CD8-positive, alpha-beta memory T cell (primary cell): ENCODE data around the gene COPZ2. TPM values are rescaled to one million over a fixed set of nuclear protein-coding genes. Genes with fewer than 3 reads are reported as not detected.
"Not testable (repeated sequence)": the region's sequence is repeated elsewhere in the genome, so short reads cannot be mapped to it uniquely, and the experiment has no call there.

Experiments used
- CTCF ChIA-PET: fragments of 350-600 bp; sonication (Branson Sonifier 250); formaldehyde crosslinking; loops from one replicate; lab custom pipeline; 2021; ENCODE audit warnings: antibody characterized with exemption; lab: Charles Lee
- POLR2A ChIA-PET: fragments of 350-600 bp; sonication (Branson Sonifier 250); formaldehyde crosslinking; loops from one replicate; lab custom pipeline; 2021; ENCODE audit warnings: antibody characterized with exemption; lab: Charles Lee
- DNase-seq, 5 donors: peaks; one replicate each; pipeline versions ENCODE4 v3.0.0 to v3.0.0-alpha.2; 2020 to 2022; ENCODE audit warnings: mixed read lengths in 1 of 5
- H3K27ac ChIP-seq: one replicate; pipeline ENCODE4 v1.7.0; 2013; ENCODE audit warnings: low read depth, mild to moderate bottlenecking, low read length, moderate library complexity
- H3K27me3 ChIP-seq: 2 replicates; pipeline ENCODE4 v1.7.0; 2013; ENCODE audit warnings: low read length, mild to moderate bottlenecking; ENCODE audit not compliant: insufficient read depth, poor library complexity, severe bottlenecking
- H3K36me3 ChIP-seq: 2 replicates; pipeline ENCODE4 v1.7.0; 2013; ENCODE audit warnings: mild to moderate bottlenecking, low read length, moderate library complexity; ENCODE audit not compliant: insufficient read depth
- H3K4me1 ChIP-seq: 2 replicates; pipeline ENCODE4 v1.7.0; 2013; ENCODE audit warnings: mild to moderate bottlenecking, low read length, moderate library complexity; ENCODE audit not compliant: insufficient read depth
- H3K4me3 ChIP-seq: 2 replicates; pipeline ENCODE4 v1.7.0; 2013; ENCODE audit warnings: mild to moderate bottlenecking, low read length
- H3K9me3 ChIP-seq: 2 replicates; pipeline ENCODE4 v1.7.0; 2013; ENCODE audit warnings: mild to moderate bottlenecking, low read length
- H3K27ac Mint-ChIP-seq, 8 donors: one replicate each; pipeline ENCODE4 v1.8.0; 2020 to 2021; ENCODE audit warnings: mixed read lengths in 8 of 8, mild to moderate bottlenecking in 6 of 8, inconsistent platforms in 3 of 8, moderate library complexity in 3 of 8
- H3K27me3 Mint-ChIP-seq, 2 donors: one replicate each; pipeline ENCODE4 v1.8.0; 2020 to 2021; ENCODE audit warnings: mixed read lengths in 2 of 2, mild to moderate bottlenecking in 1 of 2, moderate library complexity in 1 of 2
- H3K36me3 Mint-ChIP-seq, 3 donors: one replicate each; pipeline ENCODE4 v1.8.0; 2020 to 2021; ENCODE audit warnings: mixed read lengths in 3 of 3, inconsistent platforms in 1 of 3, mild to moderate bottlenecking in 1 of 3
- H3K4me1 Mint-ChIP-seq, 3 donors: one replicate each; pipeline ENCODE4 v1.8.0; 2020 to 2021; ENCODE audit warnings: mixed read lengths in 3 of 3, inconsistent platforms in 1 of 3, mild to moderate bottlenecking in 1 of 3
- H3K4me3 Mint-ChIP-seq, 7 donors: one replicate each; pipeline ENCODE4 v1.8.0; 2020 to 2021; ENCODE audit warnings: mixed read lengths in 7 of 7, mild to moderate bottlenecking in 6 of 7, moderate library complexity in 4 of 7, inconsistent platforms in 2 of 7
- H3K9me3 Mint-ChIP-seq, 5 donors: one replicate each; pipeline ENCODE4 v1.8.0; 2020 to 2022; ENCODE audit warnings: mixed read lengths in 5 of 5, mild to moderate bottlenecking in 3 of 5, moderate library complexity in 2 of 5, inconsistent platforms in 1 of 5
- polyA plus RNA-seq: library from polyadenylated mRNA; unstranded; fragments of 300-500 nt; fragmentation: Illumina TruSeq; gene quantifications from one replicate; pipeline ENCODE4 v1.2.3, GENCODE V29; 2021
- total RNA-seq, 2 experiments: library from RNA; stranded (reverse); gene quantifications; one replicate each; pipeline ENCODE4 v1.2.3, GENCODE V29; 2021

Gene COPZ2
- total and polyA plus RNA-seq, 3 experiments from 2014 or later = 3.3 to 8.3 (median 7.6) TPM

DNA sequence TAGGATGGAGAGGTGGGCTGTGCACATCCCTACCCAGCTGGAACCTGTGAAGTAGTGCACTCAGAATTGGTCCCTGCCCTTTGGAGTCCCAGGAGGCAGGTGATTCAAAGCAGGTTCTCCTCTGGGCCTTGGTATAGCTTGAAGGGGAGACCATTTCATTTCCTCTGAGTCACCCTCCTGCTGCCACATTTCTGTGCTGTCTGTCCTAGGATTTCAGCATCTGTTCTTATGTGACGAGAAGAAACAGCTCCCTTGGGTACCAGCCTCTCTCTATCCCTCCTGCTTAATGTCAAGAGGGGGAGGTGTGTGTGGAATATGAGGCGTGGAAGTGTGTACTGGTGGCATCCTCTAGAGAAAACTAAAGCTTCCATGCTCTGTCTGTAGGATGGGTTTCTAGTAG lies 5.6 kb upstream of the COPZ2 start:
- no peak for DNase-seq
- Histone ChIP-seq H3K27ac (no peak overlapping the region), H3K27me3 (peaks cover 5% of the 10 kb centered on the region), H3K4me3 (no peak overlapping the region), H3K9me3 (no peaks in the 10 kb centered on the region), H3K4me1 (peaks cover 18% of the 10 kb centered on the region), H3K36me3 (no peaks in the 10 kb centered on the region)
- Mint-ChIP-seq H3K9me3 (no peaks in the 10 kb centered on the region), H3K27me3 (peaks cover 13% of the 10 kb centered on the region in 2 donors), H3K27ac (peak overlapping the region in 1 of 8 donors; percentile 19), H3K4me1 (peaks cover 12 to 28% (median 28%) of the 10 kb centered on the region in 3 donors), H3K36me3 (peaks cover 0 to 7% (median 0%) of the 10 kb centered on the region in 3 donors), H3K4me3 (no peak overlapping the region)
- ChIA-PET POLR2A (interaction anchor here (0.8 kb wide), 1 partner anchor 18 kb away, joined by 3 read pairs; no protein-coding TSS in a partner anchor), CTCF (interaction anchor here (0.8 to 2.1 kb wide), 6 partner anchors 9 to 37 kb away, joined by 3 to 7 read pairs (median 5); no protein-coding TSS in a partner anchor)

DNA sequence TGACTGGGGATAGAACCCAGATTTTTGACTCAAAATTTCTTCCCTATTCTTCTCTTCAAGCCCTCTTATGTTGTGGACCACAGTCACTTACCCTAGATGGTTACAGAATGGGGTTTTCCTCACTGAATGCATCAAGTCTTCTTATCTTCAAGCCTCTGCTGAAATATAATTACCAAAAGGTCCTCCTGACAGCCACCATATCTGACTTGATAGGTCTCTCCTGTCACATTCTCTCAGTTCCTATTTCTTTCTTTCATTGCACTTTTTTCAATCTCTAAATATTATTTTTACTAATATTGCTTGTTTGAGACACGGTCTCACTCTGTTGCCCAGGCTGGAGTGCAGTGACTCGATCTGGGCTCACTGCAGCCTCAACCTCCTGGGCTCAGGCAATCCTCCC lies 1.1 kb upstream of the COPZ2 start:
- Histone ChIP-seq H3K9me3 (no peaks in the 10 kb centered on the region), H3K36me3 (no peaks in the 10 kb centered on the region), H3K27me3 (peaks cover 15% of the 10 kb centered on the region), H3K27ac (no peak overlapping the region), H3K4me3 (no peak overlapping the region), H3K4me1 (peaks cover 5% of the 10 kb centered on the region)
- Mint-ChIP-seq H3K36me3 (no peaks in the 10 kb centered on the region), H3K9me3 (no peaks in the 10 kb centered on the region), H3K27ac (no peak overlapping the region), H3K27me3 (peaks cover 24 to 27% of the 10 kb centered on the region in 2 donors), H3K4me3 (peak overlapping the region in 4 of 7 donors; percentile 55 to 88 (median 76)), H3K4me1 (peaks cover 4 to 15% (median 10%) of the 10 kb centered on the region in 3 donors)
- DNase-seq = no peak
- ChIA-PET POLR2A (no interaction called here), CTCF (interaction anchor here (1.0 to 4.7 kb wide), 2 partner anchors 10 to 13 kb away, joined by 3 to 47 read pairs; partner anchors contain the start of gene NFE2L1)

DNA sequence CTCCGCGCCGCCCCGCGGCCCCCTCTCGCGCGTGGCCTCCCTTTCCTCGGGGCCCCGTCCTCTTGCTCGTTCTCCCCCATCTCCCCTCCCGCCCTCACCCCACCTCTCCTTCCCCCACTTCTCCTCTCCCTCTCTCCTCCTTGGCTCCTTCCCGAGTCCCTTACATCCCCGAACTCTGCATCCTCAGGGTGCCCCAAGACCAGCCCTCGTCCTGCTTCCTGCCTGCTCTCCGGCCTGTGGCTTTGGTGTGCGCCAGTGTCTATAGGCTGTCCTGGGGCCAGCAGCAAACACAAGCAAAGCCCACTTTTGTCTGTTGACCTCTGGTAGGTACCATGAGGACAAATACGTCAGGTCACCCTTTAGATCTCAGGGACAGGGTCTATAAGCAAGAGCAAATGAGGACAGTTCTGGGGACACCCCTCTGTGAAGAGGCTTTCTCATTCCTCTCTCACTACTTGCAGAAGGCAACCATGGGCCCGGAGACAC lies 284 bp upstream of the COPZ2 start:
- ChIA-PET CTCF (interaction anchor here (1.0 to 4.7 kb wide), 4 partner anchors 11 to 39 kb away, joined by 3 to 47 read pairs (median 24); partner anchors contain the start of gene NFE2L1), POLR2A (no interaction called here)
- Mint-ChIP-seq H3K27ac (peak overlapping the region in 4 of 8 donors; percentile 37 to 79 (median 60)), H3K4me1 (peaks cover 4 to 15% (median 10%) of the 10 kb centered on the region in 3 donors), H3K4me3 (peak overlapping the region; percentile 67 to 96 (median 87)), H3K27me3 (peaks cover 27 to 30% of the 10 kb centered on the region in 2 donors), H3K36me3 (no peaks in the 10 kb centered on the region), H3K9me3 (no peaks in the 10 kb centered on the region)
- H3K4me1 ChIP-seq = peaks cover 5% of the 10 kb centered on the region
- DNase-seq = no peak
- no peaks in the 10 kb centered on the region for H3K9me3 ChIP-seq
- H3K4me3 ChIP-seq = no peak overlapping the region
- no peak overlapping the region for H3K27ac ChIP-seq
- peaks cover 15% of the 10 kb centered on the region for H3K27me3 ChIP-seq
- no peaks in the 10 kb centered on the region for H3K36me3 ChIP-seq

- POLR2A ChIA-PET = interaction anchor here (0.6 kb wide), 1 partner anchor 10 kb away, joined by 3 read pairs; no protein-coding TSS in a partner anchor
- Histone ChIP-seq H3K27me3 (peaks cover 19% of the 10 kb centered on the region), H3K4me1 (peaks cover 5% of the 10 kb centered on the region), H3K36me3 (no peaks in the 10 kb centered on the region), H3K9me3 (no peaks in the 10 kb centered on the region), H3K4me3 (no peak overlapping the region), H3K27ac (no peak overlapping the region)
- H3K36me3 Mint-ChIP-seq = no peaks in the 10 kb centered on the region
- DNase-seq = no peak
- CTCF ChIA-PET = interaction anchor here (0.7 to 4.7 kb wide), 17 partner anchors 9 to 588 kb away, joined by 3 to 47 read pairs (median 4); partner anchors contain the start of genes HOXB5, NFE2L1 and SNX11
- peaks cover 4 to 15% (median 10%) of the 10 kb centered on the region in 3 donors for H3K4me1 Mint-ChIP-seq
- no peaks in the 10 kb centered on the region for H3K9me3 Mint-ChIP-seq
- H3K4me3 Mint-ChIP-seq = peak overlapping the region; percentile 81 to 91 (median 82)
- no peak overlapping the region for H3K27ac Mint-ChIP-seq
- peaks cover 30 to 42% of the 10 kb centered on the region in 2 donors for H3K27me3 Mint-ChIP-seq
Measured at GRCh38 chr17:48036693-48037035, 933 bp downstream of the COPZ2 start.

GRCh38 chr17:48034734-48035133 lies 2.9 kb downstream of the COPZ2 start:
- H3K27ac Mint-ChIP-seq, POLR2A ChIA-PET, H3K36me3 Mint-ChIP-seq, DNase-seq, H3K4me3 ChIP-seq, H3K36me3 ChIP-seq, H3K9me3 ChIP-seq, H3K9me3 Mint-ChIP-seq, H3K27ac ChIP-seq, H3K4me1 ChIP-seq: not testable (repeated sequence)
- H3K27me3 ChIP-seq = peaks cover 19% of the 10 kb centered on the region
- CTCF ChIA-PET = interaction anchor here (0.7 to 4.7 kb wide), 3 partner anchors 9 to 14 kb away, joined by 3 to 47 read pairs (median 43); partner anchors contain the start of gene NFE2L1
- H3K27me3 Mint-ChIP-seq = peaks cover 32 to 55% of the 10 kb centered on the region in 2 donors
- H3K4me1 Mint-ChIP-seq = peaks cover 4 to 15% (median 10%) of the 10 kb centered on the region in 3 donors
- peak overlapping the region in 1 of 7 donors; percentile 54 for H3K4me3 Mint-ChIP-seq

GRCh38 chr17:48031966-48032365 lies 5.6 kb downstream of the COPZ2 start:
- ChIA-PET CTCF (interaction anchor here (1.4 to 1.8 kb wide), 3 partner anchors 43 to 61 kb away, joined by 3 to 5 read pairs (median 4); partner anchors contain the start of gene CDK5RAP3), POLR2A (no interaction called here)
- Histone ChIP-seq H3K4me3 (no peak overlapping the region), H3K27me3 (peaks cover 10% of the 10 kb centered on the region), H3K9me3 (no peaks in the 10 kb centered on the region), H3K36me3 (no peaks in the 10 kb centered on the region), H3K27ac (no peak overlapping the region), H3K4me1 (no peaks in the 10 kb centered on the region)
- no peak for DNase-seq
- Mint-ChIP-seq H3K27ac (no peak overlapping the region), H3K4me1 (peaks cover 0 to 3% (median 0%) of the 10 kb centered on the region in 3 donors), H3K9me3 (no peaks in the 10 kb centered on the region), H3K36me3 (no peaks in the 10 kb centered on the region), H3K4me3 (no peak overlapping the region), H3K27me3 (peaks cover 29 to 45% of the 10 kb centered on the region in 2 donors)

DNA sequence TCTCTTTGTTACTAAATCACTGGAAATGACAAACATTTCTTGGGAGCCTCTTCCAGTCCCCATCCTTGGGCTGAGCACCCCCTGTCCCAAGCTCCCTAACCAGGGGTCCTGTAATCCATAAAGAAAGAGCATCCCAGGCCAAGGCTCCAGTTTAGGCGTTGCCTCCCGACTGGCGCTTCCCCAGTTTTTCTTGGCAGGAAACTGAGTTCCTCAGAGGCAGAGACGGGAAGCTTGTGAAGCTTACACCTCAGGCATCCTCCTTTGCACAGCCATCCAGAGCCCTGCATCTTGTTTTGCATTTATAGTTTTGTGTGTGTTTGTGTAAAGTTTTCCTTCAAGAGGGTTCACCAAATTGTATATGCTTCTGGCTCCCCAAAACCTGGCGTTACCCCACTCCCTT lies 7.1 kb downstream of the COPZ2 start:
- DNase-seq = no peak
- peaks cover 8 to 13% (median 12%) of the 10 kb centered on the region in 3 donors for H3K4me1 Mint-ChIP-seq
- ChIA-PET POLR2A (no interaction called here), CTCF (interaction anchor here (0.9 to 1.8 kb wide), 5 partner anchors 18 to 66 kb away, joined by 3 to 5 read pairs (median 4); partner anchors contain the start of genes CDK5RAP3 and NFE2L1)
- H3K36me3 Mint-ChIP-seq = no peaks in the 10 kb centered on the region
- H3K4me3 Mint-ChIP-seq = no peak overlapping the region
- H3K27ac Mint-ChIP-seq = no peak overlapping the region
- Histone ChIP-seq H3K9me3 (no peaks in the 10 kb centered on the region), H3K27ac (no peak overlapping the region), H3K4me1 (peaks cover 13% of the 10 kb centered on the region), H3K4me3 (no peak overlapping the region), H3K36me3 (no peaks in the 10 kb centered on the region), H3K27me3 (peaks cover 5% of the 10 kb centered on the region)
- peaks cover 22 to 38% of the 10 kb centered on the region in 2 donors for H3K27me3 Mint-ChIP-seq
- H3K9me3 Mint-ChIP-seq = no peaks in the 10 kb centered on the region

- ChIA-PET POLR2A (no interaction called here), CTCF (interaction anchor here (1.1 kb wide), 1 partner anchor 46 kb away, joined by 6 read pairs; no protein-coding TSS in a partner anchor)
- Mint-ChIP-seq H3K9me3 (no peaks in the 10 kb centered on the region), H3K4me3 (no peak overlapping the region), H3K27me3 (peaks cover 27 to 38% of the 10 kb centered on the region in 2 donors), H3K36me3 (no peaks in the 10 kb centered on the region), H3K27ac (no peak overlapping the region), H3K4me1 (peaks cover 22 to 27% (median 27%) of the 10 kb centered on the region in 3 donors)
- Histone ChIP-seq H3K27me3 (peaks cover 10% of the 10 kb centered on the region), H3K4me1 (peaks cover 28% of the 10 kb centered on the region), H3K27ac (no peak overlapping the region), H3K9me3 (no peaks in the 10 kb centered on the region), H3K36me3 (no peaks in the 10 kb centered on the region), H3K4me3 (no peak overlapping the region)
- DNase-seq = no peak
Measured at GRCh38 chr17:48028736-48029135, 8.9 kb downstream of the COPZ2 start.
